A673 (cell line): ENCODE measurements around the gene HCK. TPM values are rescaled to one million over a fixed set of nuclear protein-coding genes. Genes with fewer than 3 reads are reported as not detected.

ENCODE experiments used
- BruUV-seq: library from RNA; stranded (reverse); fragments of 400-500 nt; replicated peaks from 2 replicates; lab custom pipeline; 2021; lab: Mats Ljungman, UMichigan
- CTCF ChIA-PET: fragments of 300-600 bp; sonication (Branson Sonifier 250); formaldehyde crosslinking; loops from one replicate; lab custom pipeline; 2022; ENCODE audit warnings: antibody characterized with exemption; lab: Charles Lee
- POLR2A ChIA-PET: fragments of 300-600 bp; sonication (Branson Sonifier 250); formaldehyde crosslinking; loops from one replicate; lab custom pipeline; 2022; ENCODE audit warnings: antibody characterized with exemption; ENCODE audit not compliant: low non-redundant PET; lab: Charles Lee
- DNase-seq: peaks from one replicate; pipeline ENCODE4 v3.0.0-alpha.2; 2015; ENCODE audit warnings: low spot score
- H3K27ac ChIP-seq: fragments of 200-600 bp; sonication (generic); 2 replicates; pipeline ENCODE4 v1.5.1; 2016; ENCODE audit warnings: mixed run types, low read depth, mild to moderate bottlenecking, mixed read lengths, antibody characterized with exemption, low read length; ENCODE audit not compliant: poor library complexity, severe bottlenecking
- H3K27me3 ChIP-seq: fragments of 200-600 bp; sonication (generic); replicated peaks from 2 replicates; pipeline ENCODE4 v1.6.1; 2017; ENCODE audit warnings: mixed run types, low read depth, mild to moderate bottlenecking, mixed read lengths, antibody characterized with exemption, low read length; ENCODE audit not compliant: insufficient read depth, poor library complexity
- H3K36me3 ChIP-seq: fragments of 200-600 bp; sonication (generic); 2 replicates; pipeline ENCODE4 v1.6.1; 2016; ENCODE audit warnings: mixed run types, mild to moderate bottlenecking, mixed read lengths, antibody characterized with exemption, low read length; ENCODE audit not compliant: insufficient read depth, poor library complexity, severe bottlenecking
- H3K4me1 ChIP-seq: fragments of 200-600 bp; sonication (generic); 2 replicates; pipeline ENCODE4 v1.6.1; 2017; ENCODE audit warnings: mixed run types, mild to moderate bottlenecking, mixed read lengths, antibody characterized with exemption, low read length; ENCODE audit not compliant: insufficient read depth, poor library complexity, severe bottlenecking
- H3K4me3 ChIP-seq: fragments of 200-600 bp; sonication (generic); 2 replicates; pipeline ENCODE4 v1.5.1; 2016; ENCODE audit warnings: low read depth, mixed run types, mild to moderate bottlenecking, mixed read lengths, low read length; ENCODE audit not compliant: poor library complexity, severe bottlenecking
- H3K9me3 ChIP-seq: fragments of 200-600 bp; sonication (generic); 2 replicates; pipeline ENCODE4 v1.6.1; 2016; ENCODE audit warnings: mixed run types, low read depth, mild to moderate bottlenecking, mixed read lengths, antibody characterized with exemption, low read length; ENCODE audit not compliant: poor library complexity, severe bottlenecking
- CTCF ChIP-seq: fragments of 300-800, 200-600 bp; sonication (generic); conservative IDR thresholded peaks from 2 replicates; pipeline ENCODE4 v1.5.1; 2017; ENCODE audit warnings: low read depth, mild to moderate bottlenecking, antibody characterized with exemption, low read length, moderate library complexity, mixed read lengths
- EZH2 ChIP-seq: fragments of 200-600 bp; sonication (generic); IDR thresholded peaks from 2 replicates; pipeline ENCODE4 v1.6.1; 2017; ENCODE audit warnings: borderline replicate concordance, low read depth, mild to moderate bottlenecking, mixed read lengths, antibody characterized with exemption, low read length; ENCODE audit not compliant: poor library complexity, severe bottlenecking
- intact Hi-C: fragments of 100-400 bp; cut with micrococcal nuclease; formaldehyde crosslinking; loops from one replicate; pipeline ENCODE4 v1.10.0; 2022; ENCODE audit not compliant: unreplicated experiment
- total RNA-seq: library from RNA; stranded (reverse); gene quantifications from 2 replicates; pipeline ENCODE4 v1.2.3, GENCODE V29; 2021

Gene HCK
- total RNA-seq, 1 experiment from 2014 or later, result not detected

- no peaks in the 10 kb centered on the region for H3K36me3 ChIP-seq
- ChIA-PET CTCF (no interaction called here), POLR2A (no interaction called here)
- no TSS peak for BruUV-seq
- intact Hi-C loops, result no loop called here
- TF ChIP-seq EZH2 (no peak), CTCF (no peak)
- H3K27ac ChIP-seq, result no peak overlapping the region
- H3K4me3 ChIP-seq, result no peak overlapping the region
- peaks cover 26% of the 10 kb centered on the region for H3K27me3 ChIP-seq
- DNase-seq, result no peak
- H3K9me3 ChIP-seq, result no peaks in the 10 kb centered on the region
- no peaks in the 10 kb centered on the region for H3K4me1 ChIP-seq
These were observed 23.5 kb downstream of the HCK start for GRCh38 chr20:32075534-32075933.

- ChIA-PET CTCF (no interaction called here), POLR2A (no interaction called here)
- intact Hi-C loops, result no loop called here
- H3K36me3 ChIP-seq, result no peaks in the 10 kb centered on the region
- peaks cover 35% of the 10 kb centered on the region for H3K27me3 ChIP-seq
- no peaks in the 10 kb centered on the region for H3K4me1 ChIP-seq
- TF ChIP-seq CTCF, result no peak
- no peak for TF ChIP-seq EZH2
- no TSS peak for BruUV-seq
- no peak overlapping the region for H3K4me3 ChIP-seq
- H3K27ac ChIP-seq, result no peak overlapping the region
- H3K9me3 ChIP-seq, result no peaks in the 10 kb centered on the region
- DNase-seq, result no peak
These were observed 25.1 kb downstream of the HCK start for GRCh38 chr20:32077190-32077589.

- no TSS peak for BruUV-seq
- Histone ChIP-seq H3K9me3 (no peaks in the 10 kb centered on the region), H3K4me1 (no peaks in the 10 kb centered on the region), H3K36me3 (no peaks in the 10 kb centered on the region), H3K27me3 (peaks cover 44% of the 10 kb centered on the region), H3K27ac (no peak overlapping the region), H3K4me3 (no peak overlapping the region)
- POLR2A ChIA-PET, result no interaction called here
- intact Hi-C loops, result no loop called here
- CTCF ChIA-PET, result interaction anchor here (0.7 kb wide), 1 partner anchor 14 kb away, joined by 13 read pairs; no protein-coding TSS in a partner anchor
- DNase-seq, result no peak
- TF ChIP-seq EZH2, result no peak
- TF ChIP-seq CTCF, result no peak
These were observed 26.3 kb downstream of the HCK start for GRCh38 chr20:32078322-32078721.
